Rectal smooth muscle tissue (tissue), 1 donor: Measurements from ENCODE around the gene WNT6.

ENCODE experiments used
- H3K27ac ChIP-seq: one replicate; pipeline ENCODE4 v1.7.0; 2013; ENCODE audit warnings: low read depth, low read length, inconsistent platforms
- H3K27me3 ChIP-seq: one replicate; pipeline ENCODE4 v1.7.0; 2013; ENCODE audit warnings: low read length; ENCODE audit not compliant: control insufficient read depth, insufficient read depth
- H3K36me3 ChIP-seq: one replicate; pipeline ENCODE4 v1.7.0; 2013; ENCODE audit warnings: low read length; ENCODE audit not compliant: control insufficient read depth, insufficient read depth
- H3K4me1 ChIP-seq: one replicate; pipeline ENCODE4 v1.7.0; 2013; ENCODE audit warnings: low read length; ENCODE audit not compliant: control insufficient read depth, insufficient read depth
- H3K4me3 ChIP-seq: one replicate; pipeline ENCODE4 v1.7.0; 2013; ENCODE audit warnings: low read length
- H3K9ac ChIP-seq: one replicate; pipeline ENCODE4 v1.7.0; 2013; ENCODE audit warnings: low read length

The WNT6 gene

GRCh38 chr2:218877891-218878290 is 18.3 kb downstream of the WNT6 start:
- no peaks in the 10 kb centered on the region for H3K36me3 ChIP-seq
- H3K4me1 ChIP-seq, result no peaks in the 10 kb centered on the region
- H3K27ac ChIP-seq, result no peak overlapping the region
- H3K9ac ChIP-seq, result no peak overlapping the region
- H3K4me3 ChIP-seq, result no peak overlapping the region
- H3K27me3 ChIP-seq, result peaks cover 37% of the 10 kb centered on the region

DNA sequence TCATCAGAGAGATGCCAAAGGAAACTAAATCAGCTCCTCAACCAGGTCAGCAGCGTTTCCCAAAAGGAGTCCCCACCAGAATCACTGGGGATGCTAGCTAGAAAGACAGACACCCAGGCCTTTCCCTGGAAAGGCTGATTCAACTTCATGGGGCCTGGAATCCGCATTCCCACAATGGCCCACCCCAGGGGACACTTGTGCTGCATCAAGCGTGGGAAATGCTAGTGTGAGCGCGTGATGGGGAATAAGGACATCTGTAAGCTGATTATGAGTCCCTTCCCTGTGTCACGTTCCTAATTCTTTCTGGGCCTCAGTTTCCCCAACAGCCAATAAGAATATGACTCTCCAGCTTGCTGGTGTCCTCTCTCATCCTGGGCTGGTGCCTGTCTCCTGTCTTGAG is 18.9 kb downstream of the WNT6 start:
- Histone ChIP-seq H3K27me3 (peaks cover 41% of the 10 kb centered on the region), H3K4me1 (no peaks in the 10 kb centered on the region)

GRCh38 chr2:218878926-218879761 is 19.5 kb downstream of the WNT6 start:
- no peaks in the 10 kb centered on the region for H3K4me1 ChIP-seq
- no peaks in the 10 kb centered on the region for H3K36me3 ChIP-seq
- H3K27me3 ChIP-seq, result peaks cover 44% of the 10 kb centered on the region
- no peak overlapping the region for H3K27ac ChIP-seq
- no peak overlapping the region for H3K9ac ChIP-seq
- no peak overlapping the region for H3K4me3 ChIP-seq

More for the DNA sequence above, 18.9 kb downstream of the WNT6 start:
- Histone ChIP-seq H3K4me3 (no peak overlapping the region), H3K9ac (no peak overlapping the region), H3K36me3 (no peaks in the 10 kb centered on the region), H3K27ac (no peak overlapping the region)

DNA sequence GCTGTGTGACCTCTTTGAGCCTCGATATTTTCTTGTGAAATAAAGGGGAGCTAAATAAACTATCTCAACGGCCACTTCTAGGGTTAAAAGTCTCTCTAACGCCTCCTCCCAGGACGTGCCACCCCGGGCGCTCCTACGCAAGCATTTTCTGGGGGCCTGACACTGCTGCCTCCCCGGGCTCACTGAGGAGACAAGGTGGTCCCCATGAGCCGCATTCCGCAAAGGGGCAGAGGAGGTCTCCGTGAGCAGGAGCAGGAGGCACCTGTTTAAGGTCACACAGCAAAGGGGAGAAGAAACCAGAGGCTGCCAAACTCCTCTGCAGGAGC is 20.1 kb downstream of the WNT6 start:
- Histone ChIP-seq H3K27me3 (peaks cover 49% of the 10 kb centered on the region), H3K36me3 (no peaks in the 10 kb centered on the region), H3K4me3 (no peak overlapping the region), H3K9ac (no peak overlapping the region), H3K27ac (no peak overlapping the region), H3K4me1 (no peaks in the 10 kb centered on the region)

GRCh38 chr2:218880102-218880858 is 20.7 kb downstream of the WNT6 start, which contains the start of gene WNT10A:
WNT10A (plus strand) TSS chr2:218880852; CDS start chr2:218880996, 144 bp downstream.
- no peaks in the 10 kb centered on the region for H3K4me1 ChIP-seq
- no peaks in the 10 kb centered on the region for H3K36me3 ChIP-seq
- no peak within 1 kb of the TSS for H3K9ac ChIP-seq
- H3K27me3 ChIP-seq, result peaks cover 49% of the 10 kb centered on the region
- H3K4me3 ChIP-seq, result peak within 1 kb of the TSS; percentile 40
- no peak within 1 kb of the TSS for H3K27ac ChIP-seq

GRCh38 chr2:218880859-218881594 is 21.4 kb downstream of the WNT6 start:
- no peak overlapping the region for H3K9ac ChIP-seq
- peak overlapping the region; percentile 28 for H3K4me3 ChIP-seq
- H3K27me3 ChIP-seq, result peaks cover 48% of the 10 kb centered on the region
- no peaks in the 10 kb centered on the region for H3K4me1 ChIP-seq
- no peak overlapping the region for H3K27ac ChIP-seq
- H3K36me3 ChIP-seq, result no peaks in the 10 kb centered on the region

DNA sequence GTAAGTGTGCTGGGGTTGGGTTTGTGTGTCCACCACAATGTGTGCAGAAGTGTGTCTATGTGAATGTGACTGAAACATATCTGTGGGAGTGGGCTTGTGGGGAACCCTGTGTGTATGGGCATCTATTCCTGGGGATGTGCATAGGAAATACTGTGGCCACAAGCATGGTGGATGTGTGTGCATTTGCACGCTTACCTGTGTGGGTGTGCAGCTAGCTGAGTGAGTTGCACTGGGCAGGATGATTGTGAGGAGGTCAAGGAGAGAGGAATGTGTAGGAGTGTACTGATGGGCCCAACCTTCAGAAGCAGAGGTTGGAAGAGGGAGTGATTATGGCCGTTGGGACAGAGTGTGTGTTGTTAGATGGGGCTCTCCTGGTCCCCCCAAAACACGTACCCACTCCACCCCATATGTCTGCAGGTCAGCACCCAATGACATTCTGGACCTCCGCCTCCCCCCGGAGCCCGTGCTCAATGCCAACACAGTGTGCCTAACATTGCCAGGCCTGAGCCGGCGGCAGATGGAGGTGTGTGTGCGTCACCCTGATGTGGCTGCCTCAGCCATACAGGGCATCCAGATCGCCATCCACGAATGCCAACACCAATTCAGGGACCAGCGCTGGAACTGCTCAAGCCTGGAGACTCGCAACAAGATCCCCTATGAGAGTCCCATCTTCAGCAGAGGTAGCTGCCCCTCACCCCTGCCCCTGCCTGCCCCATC is 22.3 kb downstream of the WNT6 start:
- no peak overlapping the region for H3K9ac ChIP-seq
- no peak overlapping the region for H3K4me3 ChIP-seq
- H3K4me1 ChIP-seq, result no peaks in the 10 kb centered on the region
- H3K27me3 ChIP-seq, result peaks cover 43% of the 10 kb centered on the region
- no peaks in the 10 kb centered on the region for H3K36me3 ChIP-seq
- no peak overlapping the region for H3K27ac ChIP-seq

DNA sequence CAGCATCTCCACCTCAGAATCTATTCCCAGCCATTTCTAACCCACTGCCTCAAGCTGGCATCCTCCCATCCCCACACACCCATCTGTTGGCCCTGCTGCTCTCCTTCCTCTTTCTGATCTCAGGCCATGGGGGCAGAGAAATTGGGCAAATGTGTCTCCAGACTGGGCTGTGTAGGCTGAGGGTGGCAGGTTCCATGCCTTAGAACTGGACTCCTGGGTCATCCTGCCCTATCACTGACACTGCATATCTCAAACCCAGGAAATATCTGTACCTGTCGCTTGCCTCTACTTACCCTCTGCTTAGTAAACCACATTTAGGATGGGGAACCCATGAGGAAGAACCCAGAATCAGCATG is 22.8 kb downstream of the WNT6 start:
- Histone ChIP-seq H3K27me3 (peaks cover 40% of the 10 kb centered on the region), H3K27ac (no peak overlapping the region), H3K9ac (no peak overlapping the region), H3K4me3 (no peak overlapping the region), H3K36me3 (no peaks in the 10 kb centered on the region), H3K4me1 (no peaks in the 10 kb centered on the region)

GRCh38 chr2:218882866-218883366 is 23.3 kb downstream of the WNT6 start:
- Histone ChIP-seq H3K27ac (no peak overlapping the region), H3K27me3 (peaks cover 40% of the 10 kb centered on the region), H3K36me3 (no peaks in the 10 kb centered on the region), H3K4me3 (no peak overlapping the region), H3K4me1 (no peaks in the 10 kb centered on the region), H3K9ac (no peak overlapping the region)

- H3K36me3 ChIP-seq, result no peaks in the 10 kb centered on the region
- peak overlapping the region; percentile 19 for H3K4me3 ChIP-seq
- H3K27me3 ChIP-seq, result peaks cover 40% of the 10 kb centered on the region
- no peak overlapping the region for H3K27ac ChIP-seq
- no peaks in the 10 kb centered on the region for H3K4me1 ChIP-seq
- no peak overlapping the region for H3K9ac ChIP-seq
Observed at GRCh38 chr2:218883491-218884490, 24.2 kb downstream of the WNT6 start.

GRCh38 chr2:218884519-218884918 is 24.9 kb downstream of the WNT6 start:
- Histone ChIP-seq H3K27ac (no peak overlapping the region), H3K27me3 (peaks cover 36% of the 10 kb centered on the region), H3K9ac (no peak overlapping the region), H3K36me3 (no peaks in the 10 kb centered on the region), H3K4me1 (no peaks in the 10 kb centered on the region), H3K4me3 (no peak overlapping the region)
